ENCODE data around the gene CAPZB. TPM values are rescaled to one million over a fixed set of nuclear protein-coding genes. Genes with fewer than 3 reads are reported as not detected.

Gene CAPZB
- total and polyA plus RNA-seq, 2 experiments from 2014 or later = 86.2 to 278 TPM

- H3K36me3 ChIP-seq = no peaks in the 10 kb centered on the region
- H3K27ac ChIP-seq = no peak overlapping the region
- H3K27me3 ChIP-seq = no peaks in the 10 kb centered on the region
- peaks cover 48% of the 10 kb centered on the region for H3K4me1 ChIP-seq (ENCODE audit: low read depth)
- H3K4me3 ChIP-seq = no peak overlapping the region
- no peak for DNase-seq (ENCODE audit: low read depth in 1 of 2, low spot score in 1 of 2)
- H3K9me3 ChIP-seq (ENCODE audit: low read depth) = no peaks in the 10 kb centered on the region
- TF ChIP-seq CTCF (IDR thresholded peaks at IDR 0.05; ENCODE audit: low read depth, low read length) = no peak
These were observed 5.1 kb downstream of the CAPZB start for GRCh38 chr1:19480282-19480681.

- H3K4me3 ChIP-seq = no peak overlapping the region
These were observed 5.8 kb downstream of the CAPZB start for GRCh38 chr1:19479351-19480120.

GRCh38 chr1:19478322-19478721, 7.0 kb downstream of the CAPZB start:
- TF ChIP-seq CTCF (IDR thresholded peaks at IDR 0.05; ENCODE audit: low read depth, low read length) = no peak
- DNase-seq (ENCODE audit: low read depth in 1 of 2, low spot score in 1 of 2) = no peak
- no peak overlapping the region for H3K27ac ChIP-seq
- peaks cover 41% of the 10 kb centered on the region for H3K4me1 ChIP-seq (ENCODE audit: low read depth)
- H3K36me3 ChIP-seq = no peaks in the 10 kb centered on the region
- H3K4me3 ChIP-seq = no peak overlapping the region
- H3K27me3 ChIP-seq = no peaks in the 10 kb centered on the region
- H3K9me3 ChIP-seq (ENCODE audit: low read depth) = no peaks in the 10 kb centered on the region

More at GRCh38 chr1:19479351-19480120, 5.8 kb downstream of the CAPZB start:
- no peaks in the 10 kb centered on the region for H3K9me3 ChIP-seq (ENCODE audit: low read depth)
- DNase-seq (ENCODE audit: low read depth in 1 of 2, low spot score in 1 of 2) = no peak
- no peaks in the 10 kb centered on the region for H3K27me3 ChIP-seq
- no peaks in the 10 kb centered on the region for H3K36me3 ChIP-seq
- peak overlapping the region; percentile 8 for H3K27ac ChIP-seq
- H3K4me1 ChIP-seq (ENCODE audit: low read depth) = peaks cover 48% of the 10 kb centered on the region
- no peak for TF ChIP-seq CTCF (IDR thresholded peaks at IDR 0.05; ENCODE audit: low read depth, low read length)

- TF ChIP-seq CTCF (IDR thresholded peaks at IDR 0.05; ENCODE audit: low read depth, low read length) = no peak
- Histone ChIP-seq H3K9me3 (ENCODE audit: low read depth) (no peaks in the 10 kb centered on the region), H3K4me1 (ENCODE audit: low read depth) (peaks cover 40% of the 10 kb centered on the region), H3K36me3 (no peaks in the 10 kb centered on the region), H3K27ac (no peak overlapping the region), H3K27me3 (no peaks in the 10 kb centered on the region), H3K4me3 (no peak overlapping the region)
- DNase-seq (ENCODE audit: low read depth in 1 of 2, low spot score in 1 of 2) = no peak
These were observed 7.8 kb downstream of the CAPZB start for GRCh38 chr1:19477284-19478249.

DNA sequence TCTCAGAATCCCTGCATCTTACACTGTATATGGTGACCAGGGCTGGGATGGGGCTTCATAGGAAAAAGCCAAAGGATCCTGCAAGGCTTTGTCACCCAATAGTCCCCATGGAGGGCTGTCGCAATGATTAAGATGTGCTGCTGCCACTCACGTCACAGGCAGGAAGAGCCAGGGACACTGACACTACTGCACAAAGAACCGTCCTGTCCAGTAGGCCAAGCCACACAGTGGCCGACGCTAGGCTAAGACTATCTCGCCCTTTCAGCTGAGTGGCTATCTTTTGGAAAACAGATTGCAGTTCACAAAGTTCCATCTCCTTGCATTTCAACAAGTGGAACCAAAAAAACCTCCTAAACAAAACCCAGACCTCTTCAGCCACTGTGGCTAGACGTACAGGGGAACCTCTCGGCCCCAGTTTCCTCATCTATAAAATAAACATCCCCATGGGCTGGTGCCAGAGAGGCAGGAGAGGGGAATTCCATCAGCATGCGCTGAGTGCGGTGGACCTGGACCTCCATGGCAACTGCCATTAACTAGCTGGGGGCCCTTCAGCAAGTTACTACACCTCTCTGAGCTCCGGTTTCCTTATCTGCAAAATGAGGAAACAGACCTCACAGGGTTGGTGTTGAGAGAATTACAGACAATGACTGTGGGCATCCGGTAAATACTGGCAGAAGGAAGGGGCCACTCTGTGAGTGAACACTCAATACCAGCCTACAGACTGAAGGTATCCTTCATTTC, 8.7 kb downstream of the CAPZB start:
- H3K4me3 ChIP-seq = no peak overlapping the region
- H3K36me3 ChIP-seq = no peaks in the 10 kb centered on the region
- H3K9me3 ChIP-seq (ENCODE audit: low read depth) = no peaks in the 10 kb centered on the region
- peak in 1 of 2 donors; percentile 73 for DNase-seq (ENCODE audit: low read depth in 1 of 2, low spot score in 1 of 2)
- H3K27ac ChIP-seq = no peak overlapping the region
- no peak for TF ChIP-seq CTCF (IDR thresholded peaks at IDR 0.05; ENCODE audit: low read depth, low read length)
- H3K4me1 ChIP-seq (ENCODE audit: low read depth) = peaks cover 31% of the 10 kb centered on the region
- no peaks in the 10 kb centered on the region for H3K27me3 ChIP-seq
